ENCODE results near the gene PSMC3IP. TPM values are rescaled to one million over a fixed set of nuclear protein-coding genes. Genes with fewer than 3 reads are reported as not detected.

PSMC3IP gene
- total and polyA plus RNA-seq, 2 experiments from 2014 or later: 18.5 to 29.5 TPM

- H3K4me1 Mint-ChIP-seq: peaks cover 24% of the 10 kb centered on the region
- ATAC-seq: no peak
- Histone ChIP-seq H3K79me2 (replicated peaks; ENCODE audit: insufficient read depth) (peaks cover 27% of the 10 kb centered on the region), H3K36me3 (ENCODE audit: insufficient read depth) (peaks cover 4% of the 10 kb centered on the region; the same call in 1 of the 2 replicates), H2AFZ (no peak overlapping the region), H3F3A (replicated peaks; ENCODE audit: low read depth) (peaks cover 34% of the 10 kb centered on the region), H3K9me2 (ENCODE audit: insufficient read depth) (no peaks in the 10 kb centered on the region), H3K27ac (ENCODE audit: low read depth) (no peak overlapping the region), H3K4me1 (ENCODE audit: insufficient read depth) (peaks cover 19% of the 10 kb centered on the region), H3K4me2 (no peak overlapping the region), H3K27me3 (ENCODE audit: insufficient read depth) (no peaks in the 10 kb centered on the region), H4K20me1 (replicated peaks; ENCODE audit: insufficient read depth) (no peaks in the 10 kb centered on the region), H3K4me3 (no peak overlapping the region)
- TF ChIP-seq JUNB (IDR thresholded peaks at IDR 0.05; ENCODE audit: unreplicated experiment): no peak
- no peak for TF ChIP-seq NANOG (IDR thresholded peaks at IDR 0.05; ENCODE audit: borderline replicate concordance)
- no peak for TF ChIP-seq CREB1 (CRISPR knock-in tag; IDR thresholded peaks at IDR 0.05; ENCODE audit: low read depth)
- no peak for TF ChIP-seq POLR2AphosphoS5 (IDR thresholded peaks at IDR 0.05; ENCODE audit: low read depth)
- TF ChIP-seq ZNF114 (CRISPR knock-in tag; IDR thresholded peaks at IDR 0.05): no peak
- TF ChIP-seq ZNF331 (CRISPR knock-in tag; IDR thresholded peaks at IDR 0.05; ENCODE audit: low read depth): no peak
- TF ChIP-seq, protein P1, sequence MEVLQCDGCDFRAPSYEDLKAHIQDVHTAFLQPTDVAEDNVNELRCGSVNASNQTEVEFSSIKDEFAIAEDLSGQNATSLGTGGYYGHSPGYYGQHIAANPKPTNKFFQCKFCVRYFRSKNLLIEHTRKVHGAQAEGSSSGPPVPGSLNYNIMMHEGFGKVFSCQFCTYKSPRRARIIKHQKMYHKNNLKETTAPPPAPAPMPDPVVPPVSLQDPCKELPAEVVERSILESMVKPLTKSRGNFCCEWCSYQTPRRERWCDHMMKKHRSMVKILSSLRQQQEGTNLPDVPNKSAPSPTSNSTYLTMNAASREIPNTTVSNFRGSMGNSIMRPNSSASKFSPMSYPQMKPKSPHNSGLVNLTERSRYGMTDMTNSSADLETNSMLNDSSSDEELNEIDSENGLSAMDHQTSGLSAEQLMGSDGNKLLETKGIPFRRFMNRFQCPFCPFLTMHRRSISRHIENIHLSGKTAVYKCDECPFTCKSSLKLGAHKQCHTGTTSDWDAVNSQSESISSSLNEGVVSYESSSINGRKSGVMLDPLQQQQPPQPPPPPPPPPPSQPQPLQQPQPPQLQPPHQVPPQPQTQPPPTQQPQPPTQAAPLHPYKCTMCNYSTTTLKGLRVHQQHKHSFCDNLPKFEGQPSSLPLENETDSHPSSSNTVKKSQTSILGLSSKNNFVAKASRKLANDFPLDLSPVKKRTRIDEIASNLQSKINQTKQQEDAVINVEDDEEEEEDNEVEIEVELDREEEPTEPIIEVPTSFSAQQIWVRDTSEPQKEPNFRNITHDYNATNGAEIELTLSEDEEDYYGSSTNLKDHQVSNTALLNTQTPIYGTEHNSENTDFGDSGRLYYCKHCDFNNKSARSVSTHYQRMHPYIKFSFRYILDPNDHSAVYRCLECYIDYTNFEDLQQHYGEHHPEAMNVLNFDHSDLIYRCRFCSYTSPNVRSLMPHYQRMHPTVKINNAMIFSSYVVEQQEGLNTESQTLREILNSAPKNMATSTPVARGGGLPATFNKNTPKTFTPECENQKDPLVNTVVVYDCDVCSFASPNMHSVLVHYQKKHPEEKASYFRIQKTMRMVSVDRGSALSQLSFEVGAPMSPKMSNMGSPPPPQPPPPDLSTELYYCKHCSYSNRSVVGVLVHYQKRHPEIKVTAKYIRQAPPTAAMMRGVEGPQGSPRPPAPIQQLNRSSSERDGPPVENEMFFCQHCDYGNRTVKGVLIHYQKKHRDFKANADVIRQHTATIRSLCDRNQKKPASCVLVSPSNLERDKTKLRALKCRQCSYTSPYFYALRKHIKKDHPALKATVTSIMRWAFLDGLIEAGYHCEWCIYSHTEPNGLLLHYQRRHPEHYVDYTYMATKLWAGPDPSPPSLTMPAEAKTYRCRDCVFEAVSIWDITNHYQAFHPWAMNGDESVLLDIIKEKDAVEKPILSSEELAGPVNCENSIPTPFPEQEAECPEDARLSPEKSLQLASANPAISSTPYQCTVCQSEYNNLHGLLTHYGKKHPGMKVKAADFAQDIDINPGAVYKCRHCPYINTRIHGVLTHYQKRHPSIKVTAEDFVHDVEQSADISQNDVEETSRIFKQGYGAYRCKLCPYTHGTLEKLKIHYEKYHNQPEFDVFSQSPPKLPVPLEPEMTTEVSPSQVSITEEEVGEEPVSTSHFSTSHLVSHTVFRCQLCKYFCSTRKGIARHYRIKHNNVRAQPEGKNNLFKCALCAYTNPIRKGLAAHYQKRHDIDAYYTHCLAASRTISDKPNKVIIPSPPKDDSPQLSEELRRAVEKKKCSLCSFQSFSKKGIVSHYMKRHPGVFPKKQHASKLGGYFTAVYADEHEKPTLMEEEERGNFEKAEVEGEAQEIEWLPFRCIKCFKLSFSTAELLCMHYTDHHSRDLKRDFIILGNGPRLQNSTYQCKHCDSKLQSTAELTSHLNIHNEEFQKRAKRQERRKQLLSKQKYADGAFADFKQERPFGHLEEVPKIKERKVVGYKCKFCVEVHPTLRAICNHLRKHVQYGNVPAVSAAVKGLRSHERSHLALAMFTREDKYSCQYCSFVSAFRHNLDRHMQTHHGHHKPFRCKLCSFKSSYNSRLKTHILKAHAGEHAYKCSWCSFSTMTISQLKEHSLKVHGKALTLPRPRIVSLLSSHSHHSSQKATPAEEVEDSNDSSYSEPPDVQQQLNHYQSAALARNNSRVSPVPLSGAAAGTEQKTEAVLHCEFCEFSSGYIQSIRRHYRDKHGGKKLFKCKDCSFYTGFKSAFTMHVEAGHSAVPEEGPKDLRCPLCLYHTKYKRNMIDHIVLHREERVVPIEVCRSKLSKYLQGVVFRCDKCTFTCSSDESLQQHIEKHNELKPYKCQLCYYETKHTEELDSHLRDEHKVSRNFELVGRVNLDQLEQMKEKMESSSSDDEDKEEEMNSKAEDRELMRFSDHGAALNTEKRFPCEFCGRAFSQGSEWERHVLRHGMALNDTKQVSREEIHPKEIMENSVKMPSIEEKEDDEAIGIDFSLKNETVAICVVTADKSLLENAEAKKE (CRISPR knock-in tag; IDR thresholded peaks at IDR 0.05): no peak
- no peak for TF ChIP-seq ETS1 (IDR thresholded peaks at IDR 0.05)
- TF ChIP-seq STAT1 (IDR thresholded peaks at IDR 0.05; ENCODE audit: unreplicated experiment): no peak
- TF ChIP-seq EZH2phosphoT487 (IDR thresholded peaks at IDR 0.05; ENCODE audit: unreplicated experiment): no peak
- no peak for TF ChIP-seq EZH2 (IDR thresholded peaks at IDR 0.05; ENCODE audit: low read depth, unreplicated experiment)
- no peak for TF ChIP-seq REST (IDR thresholded peaks at IDR 0.05; ENCODE audit: unreplicated experiment)
- TF ChIP-seq CTCF (conservative IDR thresholded peaks at IDR 0.05; ENCODE audit: low read depth in 2 of 2): no peak
- no peak overlapping the region for H3K27ac Mint-ChIP-seq
- H3K9me3 Mint-ChIP-seq: no peaks in the 10 kb centered on the region
- peaks cover 48% of the 10 kb centered on the region for H3K36me3 Mint-ChIP-seq (ENCODE audit: low read depth)
- peaks cover 13% of the 10 kb centered on the region for H3K27me3 Mint-ChIP-seq (ENCODE audit: insufficient read depth, low read depth, poor library complexity)
- no peak for DNase-seq (ENCODE audit: low spot score)
- peak overlapping the region; percentile 12; the same call in 1 of the 3 replicates for H3K4me3 Mint-ChIP-seq
These were observed 12.6 kb downstream of the PSMC3IP start for GRCh38 chr17:42564815-42565522.
